SK-N-SH (cell line): ENCODE results near the gene PRR33. TPM values are rescaled to one million over a fixed set of nuclear protein-coding genes. Genes with fewer than 3 reads are reported as not detected.
"Not testable (repeated sequence)": the region's sequence is repeated elsewhere in the genome, so short reads cannot be mapped to it uniquely, and the experiment has no call there.

ENCODE experiments used
- CTCF ChIA-PET: fragments of 300-600, 350-600 bp; formaldehyde crosslinking; extraction: SDS; loops from one replicate; lab custom pipeline; 2021; lab: Yijun Ruan, JAX
- POLR2A ChIA-PET: fragments of 350-600 bp; sonication (Branson Sonifier 250); formaldehyde crosslinking; extraction: SDS; loops from one replicate; lab custom pipeline; 2020; ENCODE audit warnings: antibody characterized with exemption, inconsistent platforms; lab: Yijun Ruan, JAX
- DNase-seq: peaks from one replicate; pipeline ENCODE4 v3.0.0; 2012
- H2AFZ ChIP-seq: fragments of 200-600 bp; sonication (generic); 2 replicates; pipeline ENCODE4 v1.8.1; 2016; ENCODE audit warnings: antibody characterized with exemption, mild to moderate bottlenecking, low read depth
- H3F3A ChIP-seq: fragments of 200-600 bp; sonication (generic); replicated peaks from 2 replicates; pipeline ENCODE3; 2016; ENCODE audit warnings: antibody characterized with exemption, mild to moderate bottlenecking; ENCODE audit not compliant: insufficient read depth
- H3K27ac ChIP-seq, 2 experiments: fragments of 200-500 bp in 1 of 2; fragments of 200-600 bp in 1 of 2; sonication (Bioruptor generic) in 1 of 2; sonication (generic), shearing (Covaris generic) in 1 of 2; 2 replicates each; pipeline versions ENCODE4 v1.5.1 to v1.6.1; 2014 to 2016; ENCODE audit warnings: low read depth in 2 of 2, inconsistent platforms in 1 of 2, low read length in 1 of 2, mild to moderate bottlenecking in 1 of 2, mixed read lengths in 1 of 2
- H3K27me3 ChIP-seq: fragments of 200-600 bp; sonication (generic), shearing (Covaris generic); 2 replicates; pipeline ENCODE4 v1.6.1; 2016; ENCODE audit warnings: mixed run types; ENCODE audit not compliant: insufficient read depth
- H3K36me3 ChIP-seq, 2 experiments: fragments of 200-500 bp in 1 of 2; fragments of 200-600 bp in 1 of 2; sonication (Bioruptor generic) in 1 of 2; sonication (generic) in 1 of 2; replicated peaks in 1 of 2; 2 replicates each; pipeline versions ENCODE3 to v1.5.1; 2014 to 2016; ENCODE audit warnings: low read length in 1 of 2, mild to moderate bottlenecking in 1 of 2; ENCODE audit not compliant: insufficient read depth in 2 of 2, control insufficient read depth in 1 of 2
- H3K4me1 ChIP-seq, 2 experiments: fragments of 200-500 bp in 1 of 2; fragments of 200-600 bp in 1 of 2; sonication (Bioruptor generic) in 1 of 2; sonication (generic), shearing (Covaris generic) in 1 of 2; 2 replicates each; pipeline versions ENCODE4 v1.5.1 to v1.6.1; 2014 to 2016; ENCODE audit warnings: low read depth in 1 of 2, low read length in 1 of 2, mixed run types in 1 of 2; ENCODE audit not compliant: insufficient read depth in 2 of 2, control insufficient read depth in 1 of 2
- H3K4me2 ChIP-seq: fragments of 200-600 bp; sonication (generic), shearing (Covaris generic); 2 replicates; pipeline ENCODE4 v1.6.1; 2017; ENCODE audit warnings: mixed run types
- H3K4me3 ChIP-seq, 2 experiments: fragments of 200-500 bp in 1 of 2; fragments of 200-600 bp in 1 of 2; sonication (Bioruptor generic) in 1 of 2; sonication (generic), shearing (Covaris generic) in 1 of 2; 2 replicates each; pipeline versions ENCODE4 v1.5.1 to v1.8.1; 2014 to 2016; ENCODE audit warnings: low read depth in 2 of 2, inconsistent platforms in 1 of 2, low read length in 1 of 2, mild to moderate bottlenecking in 1 of 2, mixed read lengths in 1 of 2, moderate library complexity in 1 of 2
- H3K79me2 ChIP-seq: fragments of 200-600 bp; sonication (generic); 2 replicates; pipeline ENCODE4 v1.8.1; 2017; ENCODE audit warnings: mild to moderate bottlenecking; ENCODE audit not compliant: insufficient read depth
- H3K9ac ChIP-seq: fragments of 200-600 bp; sonication (generic); 2 replicates; pipeline ENCODE4 v1.6.1; 2017; ENCODE audit warnings: mixed run types
- H3K9me2 ChIP-seq: fragments of 200-600 bp; sonication (generic); 2 replicates; pipeline ENCODE4 v1.6.1; 2017; ENCODE audit warnings: mixed run types
- H3K9me3 ChIP-seq: fragments of 200-600 bp; sonication (generic); 2 replicates; pipeline ENCODE4 v1.6.1; 2017; ENCODE audit warnings: mixed run types, mild to moderate bottlenecking, moderate library complexity
- H4K20me1 ChIP-seq: fragments of 200-600 bp; sonication (generic); 2 replicates; pipeline ENCODE4 v1.6.1; 2017; ENCODE audit warnings: mild to moderate bottlenecking, mixed run types; ENCODE audit not compliant: insufficient read depth
- CHD2 ChIP-seq: fragments of 150-350 bp; IDR thresholded peaks from 2 replicates; pipeline ENCODE4 v1.6.1; 2018; ENCODE audit warnings: low read length; ENCODE audit not compliant: partially characterized antibody
- EP300 ChIP-seq, 2 experiments: IDR thresholded peaks; 2 replicates each; pipeline versions ENCODE4 v1.4.0 to v1.6.1; 2012; ENCODE audit warnings: borderline replicate concordance in 1 of 2, low read depth in 1 of 2, low read length in 1 of 2
- FOSL2 ChIP-seq: IDR thresholded peaks from 2 replicates; pipeline ENCODE4 v1.4.0; 2012; ENCODE audit warnings: low read depth, mild to moderate bottlenecking, moderate library complexity, borderline replicate concordance
- FOXM1 ChIP-seq: IDR thresholded peaks from 2 replicates; pipeline ENCODE4 v1.4.0; 2012; ENCODE audit warnings: low read depth, mild to moderate bottlenecking
- GABPA ChIP-seq: IDR thresholded peaks from 2 replicates; pipeline ENCODE4 v1.4.0; 2012; ENCODE audit warnings: low read depth, mild to moderate bottlenecking
- JUND ChIP-seq: IDR thresholded peaks from 2 replicates; pipeline ENCODE4 v1.4.0; 2012
- MXI1 ChIP-seq: IDR thresholded peaks from 2 replicates; pipeline ENCODE4 v1.6.1; 2012; ENCODE audit warnings: mild to moderate bottlenecking, low read depth, low read length, improper control_type of control experiment
- NRF1 ChIP-seq: IDR thresholded peaks from 2 replicates; pipeline ENCODE4 v1.6.1; 2012; ENCODE audit warnings: low read depth, mild to moderate bottlenecking, low read length
- PBX3 ChIP-seq: IDR thresholded peaks from 2 replicates; pipeline ENCODE4; 2012
- POLR2AphosphoS5 ChIP-seq: IDR thresholded peaks from 2 replicates; pipeline ENCODE4 v1.6.1; 2012; ENCODE audit warnings: low read depth, low read length
- RAD21 ChIP-seq: IDR thresholded peaks from 2 replicates; pipeline ENCODE4 v1.6.1; 2012; ENCODE audit warnings: mild to moderate bottlenecking, low read length
- REST ChIP-seq: IDR thresholded peaks from 2 replicates; pipeline ENCODE4 v1.6.1; 2012; ENCODE audit warnings: mild to moderate bottlenecking, low read depth, low read length, moderate library complexity
- YY1 ChIP-seq: IDR thresholded peaks from 2 replicates; pipeline ENCODE4 v1.4.0; 2012; ENCODE audit warnings: low read depth, mild to moderate bottlenecking
- WGBS: methylation state at CpG from one replicate; pipeline ENCODE4 v1.1.6; 2017; ENCODE audit warnings: low lambda C conversion rate; 5-methylcytosine and 5-hydroxymethylcytosine counted together
- polyA plus RNA-seq, 3 experiments: library from polyadenylated mRNA; depleted of rRNA; stranded (reverse); fragments of >200 nt; gene quantifications; 2 replicates each; pipeline ENCODE4 v1.2.3, GENCODE V29; 2012

Gene PRR33
- polyA plus RNA-seq, 1 of the 3 experiments (the other 2 are of a cell fraction): not detected

- TF ChIP-seq YY1 (no peak), PBX3 (no peak), FOXM1 (no peak), CHD2 (no peak), NRF1 (no peak), RAD21 (no peak), GABPA (no peak), FOSL2 (no peak), EP300 (IDR thresholded peaks at IDR 0.05; ENCODE audit: borderline replicate concordance in 1 of 2, low read depth in 1 of 2, low read length in 1 of 2) (no peak), JUND (no peak), POLR2AphosphoS5 (no peak), MXI1 (no peak), REST (no peak)
- no peaks in the 10 kb centered on the region for H3K9me3 ChIP-seq
- no peak overlapping the region for H2AFZ ChIP-seq
- peak overlapping the region in 1 of 2 experiments; percentile 53; a peak in 1 of 4 replicates for H3K27ac ChIP-seq
- H3K9me2 ChIP-seq: no peaks in the 10 kb centered on the region
- WGBS: 77% methylated on average over 19 of the region's 28 CpGs
- ChIA-PET CTCF (interaction anchor here (0.6 to 5.2 kb wide), 15 partner anchors 9 to 281 kb away, joined by 3 to 39 read pairs (median 6); partner anchors contain the start of genes CTSD and SYT8), POLR2A (interaction anchor here (2.4 kb wide), 1 partner anchor 119 kb away, joined by 8 read pairs; no protein-coding TSS in a partner anchor)
- H3K27me3 ChIP-seq: no peaks in the 10 kb centered on the region
- H3K36me3 ChIP-seq: no peaks in the 10 kb centered on the region
- DNase-seq: peak; percentile 30
- H3K79me2 ChIP-seq: no peaks in the 10 kb centered on the region
- no peaks in the 10 kb centered on the region for H4K20me1 ChIP-seq
- H3K4me1 ChIP-seq: peaks cover 0 to 46% of the 10 kb centered on the region in 2 experiments; a peak in 2 of 4 replicates
- no peaks in the 10 kb centered on the region for H3F3A ChIP-seq
- no peak overlapping the region for H3K4me2 ChIP-seq
- no peak overlapping the region for H3K9ac ChIP-seq
- H3K4me3 ChIP-seq: no peak overlapping the region
Observed at GRCh38 chr11:1875093-1875850, 16.4 kb downstream of the PRR33 start.

- H3K9ac ChIP-seq, H3F3A ChIP-seq, H3K27ac ChIP-seq, H3K9me3 ChIP-seq, H3K79me2 ChIP-seq, H2AFZ ChIP-seq, H3K4me2 ChIP-seq, H3K4me3 ChIP-seq, H3K9me2 ChIP-seq, H3K27me3 ChIP-seq, H3K36me3 ChIP-seq, H4K20me1 ChIP-seq, POLR2A ChIA-PET: not testable (repeated sequence)
- peaks cover 0 to 46% of the 10 kb centered on the region in 2 experiments; a peak in 2 of 4 replicates for H3K4me1 ChIP-seq
- 88% methylated on average over 11 of the region's 17 CpGs for WGBS
- CTCF ChIA-PET: interaction anchor here (0.9 to 5.2 kb wide), 5 partner anchors 41 to 277 kb away, joined by 4 to 39 read pairs (median 15); partner anchors contain the start of gene SYT8
- DNase-seq: peak; percentile 17
Observed at GRCh38 chr11:1874441-1875092, 17.1 kb downstream of the PRR33 start.

- H3K36me3 ChIP-seq, DNase-seq, POLR2A ChIA-PET, H3K9ac ChIP-seq, H2AFZ ChIP-seq, H3K27ac ChIP-seq, H3K79me2 ChIP-seq, H3K4me3 ChIP-seq, H3K27me3 ChIP-seq, H3K9me2 ChIP-seq, H3K9me3 ChIP-seq, H3K4me2 ChIP-seq, H3F3A ChIP-seq, H4K20me1 ChIP-seq: not testable (repeated sequence)
- H3K4me1 ChIP-seq: peaks cover 0 to 46% of the 10 kb centered on the region in 2 experiments; a peak in 2 of 4 replicates
- CTCF ChIA-PET: interaction anchor here (0.6 to 1.6 kb wide), 2 partner anchors 278 to 327 kb away, joined by 3 to 5 read pairs; no protein-coding TSS in a partner anchor
- 93% methylated on average over 17 of the region's 17 CpGs for WGBS
Observed at GRCh38 chr11:1873813-1874150, 17.9 kb downstream of the PRR33 start.
